ENCODE data around the gene GCAT. TPM values are rescaled to one million over a fixed set of nuclear protein-coding genes. Genes with fewer than 3 reads are reported as not detected.
A peak's percentile ranks its signal among the peaks of the same experiment; 100 is the strongest.

The GCAT gene
- total and polyA plus RNA-seq, 10 donors, result 0.94 to 3.9 (median 1.9) TPM; not detected in 1

GRCh38 chr22:37775785-37776638 lies 31.7 kb upstream of the GCAT start:
- no peak for DNase-seq
- Histone ChIP-seq H3K27me3 (replicated peaks in 1 of 7) (no peaks in the 10 kb centered on the region), H3K9me3 (no peaks in the 10 kb centered on the region), H3K27ac (peak overlapping the region in 1 of 8 donors; percentile 62), H3K4me3 (no peak overlapping the region), H3K36me3 (peaks cover 0 to 50% (median 28%) of the 10 kb centered on the region in 6 donors), H3K4me1 (peaks cover 0 to 50% (median 16%) of the 10 kb centered on the region in 6 donors)
- peak in 1 of 3 donors; percentile 32 for TF ChIP-seq POLR2AphosphoS5 (IDR thresholded peaks at IDR 0.05)
- TF ChIP-seq CTCF (IDR thresholded peaks at IDR 0.05 in 8 of 11, conservative IDR thresholded peaks at IDR 0.05 in 3 of 11), result no peak
- no peak for TF ChIP-seq POLR2A (IDR thresholded peaks at IDR 0.05)
- WGBS, 5 donors, result 81 to 89% (median 87%) methylated on average over 17 of the region's 17 CpGs
- intact Hi-C loops (cut with DNase I; ENCODE audit: low total_unique reads), result no loop called here

GRCh38 chr22:37776639-37777005 lies 31.1 kb upstream of the GCAT start:
- Histone ChIP-seq H3K9me3 (no peaks in the 10 kb centered on the region), H3K4me3 (no peak overlapping the region), H3K36me3 (peaks cover 0 to 44% (median 22%) of the 10 kb centered on the region in 6 donors), H3K4me1 (peaks cover 0 to 51% (median 16%) of the 10 kb centered on the region in 6 donors), H3K27ac (no peak overlapping the region), H3K27me3 (replicated peaks in 1 of 7) (no peaks in the 10 kb centered on the region)
- TF ChIP-seq POLR2A (IDR thresholded peaks at IDR 0.05), result no peak
- no peak for TF ChIP-seq CTCF (IDR thresholded peaks at IDR 0.05 in 8 of 11, conservative IDR thresholded peaks at IDR 0.05 in 3 of 11)
- TF ChIP-seq POLR2AphosphoS5 (IDR thresholded peaks at IDR 0.05), result no peak
- WGBS, 5 donors, result 80 to 89% (median 88%) methylated on average over 10 of the region's 10 CpGs
- DNase-seq, result no peak
- intact Hi-C loops (cut with DNase I; ENCODE audit: low total_unique reads), result no loop called here

GRCh38 chr22:37777122-37777687 lies 30.5 kb upstream of the GCAT start:
- no peak overlapping the region for H3K4me3 ChIP-seq
- no peaks in the 10 kb centered on the region for H3K27me3 ChIP-seq (replicated peaks in 1 of 7)
- H3K9me3 ChIP-seq, result no peaks in the 10 kb centered on the region
- H3K4me1 ChIP-seq, result peaks cover 0 to 52% (median 16%) of the 10 kb centered on the region in 6 donors
- peaks cover 0 to 39% (median 17%) of the 10 kb centered on the region in 6 donors for H3K36me3 ChIP-seq
- intact Hi-C loops (cut with DNase I; ENCODE audit: low total_unique reads), result no loop called here
- TF ChIP-seq POLR2A (IDR thresholded peaks at IDR 0.05) (no peak), POLR2AphosphoS5 (IDR thresholded peaks at IDR 0.05) (peak in 2 of 3 donors; percentile 7 to 48), CTCF (IDR thresholded peaks at IDR 0.05 in 8 of 11, conservative IDR thresholded peaks at IDR 0.05 in 3 of 11) (no peak)
- 47 to 70% (median 64%) methylated on average over 11 of the region's 11 CpGs for WGBS, 5 donors
- DNase-seq, result no peak
- no peak overlapping the region for H3K27ac ChIP-seq

Measured in spleen (tissue), 11 donors.